ENCODE data around the gene AGO3.
"Not testable (repeated sequence)": the region's sequence is repeated elsewhere in the genome, so short reads cannot be mapped to it uniquely, and the experiment has no call there.

AGO3 gene

DNA sequence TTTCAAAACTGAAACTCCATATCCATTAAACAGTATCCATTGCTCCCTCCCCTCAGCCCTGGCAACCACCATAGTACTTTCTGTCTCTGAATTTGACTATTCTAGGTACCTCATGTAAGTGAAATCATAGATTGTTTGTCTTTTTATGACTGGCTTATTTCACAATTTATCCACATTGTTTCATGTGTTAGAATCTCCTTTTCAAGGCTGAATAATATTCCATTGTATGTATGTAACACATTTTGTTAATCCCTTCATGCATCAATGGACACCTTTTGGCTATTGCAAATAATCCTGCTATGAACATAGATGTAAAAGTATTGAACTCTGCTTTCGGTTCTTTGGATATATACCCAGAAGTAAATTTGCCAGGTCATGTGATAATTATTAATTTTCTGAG is 37.5 kb downstream of the AGO3 start:
- no peak overlapping the region for H3K27ac ChIP-seq
- TF ChIP-seq CTCF (conservative IDR thresholded peaks at IDR 0.05) (no peak), ZFX (IDR thresholded peaks at IDR 0.05) (no peak)

GRCh38 chr1:35971601-35972000 is 40.7 kb downstream of the AGO3 start:
- H3K27ac ChIP-seq: no peak overlapping the region

DNA sequence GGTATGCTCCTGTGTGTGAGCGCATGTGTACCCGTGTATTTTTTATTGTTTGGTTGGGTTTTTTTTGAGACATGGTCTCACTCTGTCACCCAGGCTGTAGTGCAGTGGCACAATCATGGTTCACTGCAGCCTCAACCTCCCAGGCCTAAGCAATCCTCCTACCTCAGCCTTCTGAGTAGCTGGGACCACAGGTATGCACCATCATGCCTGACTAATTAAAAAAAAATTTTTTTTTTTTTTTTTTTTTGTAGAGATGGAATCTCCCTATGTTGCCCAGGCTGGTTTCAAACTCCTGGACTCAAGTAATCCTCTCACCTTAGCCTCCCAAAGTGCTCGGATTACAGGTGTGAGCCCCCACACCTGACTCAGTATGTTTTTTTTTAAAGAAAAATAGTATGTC is 41.7 kb downstream of the AGO3 start:
- H3K27ac ChIP-seq: not testable (repeated sequence)

More at GRCh38 chr1:35971601-35972000, 40.7 kb downstream of the AGO3 start:
- TF ChIP-seq CTCF (conservative IDR thresholded peaks at IDR 0.05): no peak
- no peak for TF ChIP-seq ZFX (IDR thresholded peaks at IDR 0.05)

DNA sequence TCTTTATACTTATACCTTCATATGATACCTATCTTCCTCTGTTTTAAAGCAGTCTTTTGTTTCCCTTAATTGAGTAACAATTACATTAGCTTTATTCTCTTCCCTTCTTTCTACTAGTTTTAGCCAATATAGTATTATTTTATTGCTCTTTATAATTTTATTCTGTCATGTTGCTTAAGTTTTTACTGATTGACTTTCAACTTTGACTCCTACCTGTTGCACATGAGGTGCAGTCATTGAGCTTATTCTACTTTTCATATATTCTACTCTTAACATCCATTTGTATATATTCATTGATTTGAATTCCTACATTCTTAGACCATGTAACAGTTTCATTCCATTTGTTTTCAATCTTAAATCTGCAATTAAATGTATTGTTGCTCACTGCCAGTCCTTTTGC is 49.2 kb downstream of the AGO3 start:
- H3K27ac ChIP-seq: no peak overlapping the region
- no peak for TF ChIP-seq ZFX (IDR thresholded peaks at IDR 0.05)

GRCh38 chr1:35988237-35988636 is 57.3 kb downstream of the AGO3 start:
- TF ChIP-seq CTCF (conservative IDR thresholded peaks at IDR 0.05) (no peak), ZFX (IDR thresholded peaks at IDR 0.05) (no peak)
- H3K27ac ChIP-seq: no peak overlapping the region

GRCh38 chr1:36006941-36007500 is 76.1 kb downstream of the AGO3 start:
- TF ChIP-seq ZFX (IDR thresholded peaks at IDR 0.05) (no peak), CTCF (conservative IDR thresholded peaks at IDR 0.05) (no peak)
- H3K27ac ChIP-seq: no peak overlapping the region

DNA sequence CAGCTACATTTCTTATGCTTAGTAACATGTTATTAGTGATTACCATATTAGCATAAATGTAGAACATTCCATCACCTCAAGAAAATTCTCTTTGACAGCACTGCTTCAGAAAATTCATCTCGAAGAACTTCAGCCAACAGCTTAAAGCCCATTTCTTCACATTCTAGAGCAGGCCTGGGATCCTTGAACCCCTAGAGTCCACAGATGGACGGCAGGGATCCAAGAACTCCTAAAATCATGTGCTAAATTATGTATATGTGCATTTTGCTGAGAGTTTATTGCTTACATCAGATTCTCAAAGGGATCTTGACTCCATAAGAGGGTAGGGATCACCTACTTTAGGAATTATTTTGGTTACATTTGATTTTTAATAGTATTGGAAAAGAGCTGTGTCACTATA is 76.8 kb downstream of the AGO3 start:
- TF ChIP-seq CTCF (conservative IDR thresholded peaks at IDR 0.05): no peak
- TF ChIP-seq ZFX (IDR thresholded peaks at IDR 0.05): no peak
- no peak overlapping the region for H3K27ac ChIP-seq

DNA sequence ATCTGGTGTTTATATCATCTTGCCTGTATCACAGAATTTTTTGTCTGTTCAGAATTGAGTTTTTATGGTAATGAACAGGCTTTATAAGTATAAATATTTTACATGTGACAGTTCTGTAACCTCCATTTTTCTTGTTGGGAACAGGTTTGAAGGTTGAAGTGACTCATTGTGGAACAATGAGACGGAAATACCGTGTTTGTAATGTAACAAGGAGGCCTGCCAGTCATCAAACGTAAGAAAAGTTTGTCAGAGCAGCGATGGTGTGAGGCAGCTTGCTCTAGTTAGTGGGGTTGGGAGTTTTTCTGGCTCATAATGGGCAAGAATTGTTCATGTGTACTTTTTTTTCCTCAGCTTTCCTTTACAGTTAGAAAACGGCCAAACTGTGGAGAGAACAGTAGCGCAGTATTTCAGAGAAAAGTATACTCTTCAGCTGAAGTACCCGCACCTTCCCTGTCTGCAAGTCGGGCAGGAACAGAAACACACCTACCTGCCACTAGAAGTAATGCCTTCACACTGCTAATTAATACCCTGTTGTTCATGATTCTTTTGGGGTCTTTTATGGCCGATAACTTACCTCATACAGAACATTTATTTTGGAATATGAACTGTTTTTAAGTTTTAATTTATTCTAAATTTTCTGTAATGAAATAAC is 77.8 kb downstream of the AGO3 start:
- H3K27ac ChIP-seq: no peak overlapping the region
- TF ChIP-seq ZFX (IDR thresholded peaks at IDR 0.05): no peak
- TF ChIP-seq CTCF (conservative IDR thresholded peaks at IDR 0.05): no peak
